Stomach (tissue), 9 donors: ENCODE measurements around the gene FANK1. TPM values are rescaled to one million over a fixed set of nuclear protein-coding genes. Genes with fewer than 3 reads are reported as not detected.
"Not testable (repeated sequence)": the region's sequence is repeated elsewhere in the genome, so short reads cannot be mapped to it uniquely, and the experiment has no call there.

ENCODE experiments used
- DNase-seq, 2 donors: peaks; one replicate each; pipeline versions ENCODE4 v3.0.0 to v3.0.0-alpha.2; 2013 to 2019
- H3K27ac ChIP-seq, 5 donors: fragments of 200-600 bp in 4 of 5; sonication (generic) in 4 of 5; one replicate each; pipeline ENCODE4 v1.5.1; 2013 to 2019; ENCODE audit warnings: mild to moderate bottlenecking in 1 of 5, moderate library complexity in 1 of 5
- H3K27me3 ChIP-seq, 3 donors: fragments of 200-600 bp; sonication (generic); one replicate each; pipeline ENCODE4 v1.5.1; 2017 to 2019; ENCODE audit warnings: mixed run types in 1 of 3
- H3K36me3 ChIP-seq, 4 donors: fragments of 200-600 bp; sonication (generic); 1 replicate in 3 of 4; 2 replicates in 1 of 4; pipeline ENCODE4 v1.5.1; 2016 to 2019
- H3K4me1 ChIP-seq, 4 donors: fragments of 200-600 bp; sonication (generic); one replicate each; pipeline ENCODE4 v1.5.1; 2016 to 2019
- H3K4me3 ChIP-seq, 4 donors: fragments of 200-600 bp; sonication (generic) in 3 of 4; one replicate each; pipeline ENCODE4 v1.5.1; 2016 to 2019; ENCODE audit warnings: mild to moderate bottlenecking in 1 of 4
- H3K9me3 ChIP-seq, 4 donors: fragments of 200-600 bp; sonication (generic); one replicate each; pipeline ENCODE4 v1.5.1; 2016 to 2019
- CTCF ChIP-seq, 7 experiments: fragments of 450-650 bp in 4 of 7; fragments of 200-600 bp in 3 of 7; sonication (generic) in 3 of 7; IDR thresholded peaks; one replicate each; pipeline ENCODE4 v1.5.1; 2016 to 2019; ENCODE audit warnings: antibody characterized with exemption in 7 of 7, control low read depth in 2 of 7, mild to moderate bottlenecking in 1 of 7
- EP300 ChIP-seq: sonication (generic); formaldehyde crosslinking; IDR thresholded peaks from one replicate; pipeline ENCODE4 v1.6.1; 2017; ENCODE audit warnings: antibody characterized with exemption
- POLR2A ChIP-seq, 4 donors: fragments of 450-650 bp; IDR thresholded peaks; one replicate each; pipeline ENCODE4 v1.6.1; 2016; ENCODE audit warnings: antibody characterized with exemption in 4 of 4, control low read depth in 2 of 4, mild to moderate bottlenecking in 1 of 4, moderate library complexity in 1 of 4
- POLR2AphosphoS5 ChIP-seq, 3 donors: sonication (generic); formaldehyde crosslinking; IDR thresholded peaks; one replicate each; pipeline ENCODE4 v1.6.1; 2016; ENCODE audit warnings: antibody characterized with exemption in 3 of 3
- WGBS, 5 donors: extraction: QIAGEN DNeasy Blood & Tissue Kit in 3 of 5; methylation state at CpG; one replicate each; pipeline versions ENCODE4 v1.1.5 to v1.1.7; 2013 to 2018; 5-methylcytosine and 5-hydroxymethylcytosine counted together
- intact Hi-C: fragments of 100-400 bp; cut with DNase I; formaldehyde crosslinking; loops from one replicate; pipeline ENCODE4 v1.15.1; 2023; ENCODE audit warnings: low total_unique reads
- polyA plus RNA-seq, 3 donors: library from polyadenylated mRNA; stranded (reverse); fragments of 200-250 nt; gene quantifications; one replicate each; pipeline ENCODE4 v1.2.3, GENCODE V29; 2013
- total RNA-seq, 5 donors: library from RNA; depleted of rRNA; stranded (reverse); fragments of >200 nt; gene quantifications; one replicate each; pipeline versions ENCODE4 v1.1.0 to v1.2.3, GENCODE V29; 2014 to 2016
- donor health status: healthy with polysubstance abuse.
- donor health status: Bipolar disorder and iron deficiency.
- donor health status: healthy.

FANK1 gene
- total and polyA plus RNA-seq, 8 donors: 1.6 to 13.3 (median 6.4) TPM

DNA sequence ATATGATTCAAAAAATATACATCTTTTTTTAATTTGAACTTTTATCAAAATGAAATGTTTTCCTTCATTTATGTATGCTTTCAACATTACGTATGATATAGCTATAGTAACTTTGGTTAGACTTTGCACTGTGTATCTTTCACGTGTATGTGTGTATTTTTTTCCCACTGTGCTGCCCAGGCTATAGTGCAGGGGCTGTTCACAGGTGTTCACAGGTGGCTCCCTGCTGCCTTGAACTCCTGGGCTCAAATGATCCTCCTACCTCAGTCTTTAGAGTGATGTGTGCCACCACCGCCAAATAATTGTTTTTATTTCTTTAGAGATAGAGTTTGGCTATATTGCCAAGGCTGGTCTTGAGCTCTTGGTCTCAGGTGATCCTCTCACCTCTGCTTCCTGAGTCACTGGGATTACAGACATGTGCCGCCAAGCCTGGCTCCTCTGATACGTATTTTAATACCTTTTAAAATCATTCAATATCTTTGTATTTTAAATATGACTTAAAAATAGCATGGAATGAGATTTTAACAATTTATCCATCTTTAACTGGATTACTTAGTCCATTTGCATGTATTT, 29.0 kb downstream of the FANK1 start:
- H3K4me3 ChIP-seq: no peak overlapping the region
- H3K27ac ChIP-seq: no peak overlapping the region
- H3K4me1 ChIP-seq: no peaks in the 10 kb centered on the region
- H3K36me3 ChIP-seq: no peaks in the 10 kb centered on the region
- DNase-seq: no peak
- intact Hi-C loops: no loop called here
- no peaks in the 10 kb centered on the region for H3K27me3 ChIP-seq
- H3K9me3 ChIP-seq: no peaks in the 10 kb centered on the region
- TF ChIP-seq POLR2A (IDR thresholded peaks at IDR 0.05) (no peak), CTCF (IDR thresholded peaks at IDR 0.05) (no peak), EP300 (no peak), POLR2AphosphoS5 (IDR thresholded peaks at IDR 0.05) (no peak)
- whole genome bisulfite sequencing, 5 donors: 57 to 75% (median 65%) methylated on average over 5 of the region's 5 CpGs

DNA sequence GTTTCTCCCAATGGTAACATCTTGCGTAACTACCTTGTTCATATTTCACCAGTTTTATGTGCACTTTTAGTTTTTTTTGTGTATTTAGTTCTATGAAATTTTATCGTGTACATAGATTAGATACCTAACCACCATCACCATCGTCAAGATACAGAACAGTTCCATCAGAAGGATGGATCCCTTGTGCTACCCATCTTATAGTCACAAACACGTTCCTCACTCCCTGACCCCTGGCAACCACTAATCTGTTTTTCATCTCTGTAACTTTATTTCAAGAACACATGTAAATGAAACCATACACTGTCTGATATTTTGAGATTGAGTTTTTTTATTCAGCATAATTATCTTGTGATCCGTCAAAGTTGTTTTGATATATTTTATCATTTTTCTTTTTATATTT, 29.9 kb downstream of the FANK1 start:
- DNase-seq: no peak
- Histone ChIP-seq H3K36me3 (no peaks in the 10 kb centered on the region), H3K27ac (no peak overlapping the region), H3K4me1 (no peaks in the 10 kb centered on the region), H3K9me3 (no peaks in the 10 kb centered on the region), H3K27me3 (no peaks in the 10 kb centered on the region), H3K4me3 (no peak overlapping the region)
- TF ChIP-seq CTCF (IDR thresholded peaks at IDR 0.05) (no peak), POLR2AphosphoS5 (IDR thresholded peaks at IDR 0.05) (no peak), POLR2A (IDR thresholded peaks at IDR 0.05) (no peak), EP300 (no peak)
- intact Hi-C loops: no loop called here
- 54 to 62% (median 57%) methylated on average over 5 of the region's 5 CpGs for WGBS, 5 donors

GRCh38 chr10:125927265-125927664, 30.9 kb downstream of the FANK1 start:
- H3K4me1 ChIP-seq, H3K36me3 ChIP-seq, H3K27me3 ChIP-seq, H3K9me3 ChIP-seq, H3K27ac ChIP-seq, intact Hi-C loops, DNase-seq, H3K4me3 ChIP-seq: not testable (repeated sequence)
- WGBS, 5 donors: 69 to 87% (median 82%) methylated on average over 5 of the region's 5 CpGs

DNA sequence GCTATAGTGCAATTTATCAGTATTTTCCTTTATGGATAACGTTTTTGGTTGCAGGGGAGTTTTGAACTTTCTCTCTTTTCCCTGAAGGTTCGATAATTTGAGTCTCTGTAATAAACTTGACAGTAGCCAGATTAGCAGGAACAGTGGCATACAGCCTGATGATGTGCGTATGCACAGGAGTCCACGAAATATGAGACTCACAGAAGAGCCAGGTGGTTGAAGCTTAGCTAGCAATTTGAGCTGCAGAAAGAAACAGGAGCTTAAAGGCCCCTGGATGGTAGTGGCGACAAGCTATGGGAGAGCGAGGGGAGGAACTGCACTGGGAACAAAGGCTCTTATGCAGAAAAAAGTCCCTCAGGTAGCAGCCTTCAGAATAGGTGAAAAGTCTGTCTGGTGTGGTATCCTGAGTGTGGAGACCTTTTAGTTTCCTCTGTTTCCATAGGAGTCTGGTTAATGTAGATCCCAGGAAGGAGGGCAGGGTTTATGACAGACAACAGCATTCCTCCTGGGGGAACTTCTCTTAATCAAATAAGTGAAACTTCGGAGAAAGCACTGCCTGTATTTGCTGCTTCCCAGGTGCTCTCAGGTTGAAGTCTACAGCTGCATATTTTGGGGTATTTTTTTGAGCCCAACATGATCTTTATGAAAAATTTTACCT, 32.7 kb downstream of the FANK1 start:
- H3K27me3 ChIP-seq: no peaks in the 10 kb centered on the region
- TF ChIP-seq EP300 (no peak), POLR2AphosphoS5 (IDR thresholded peaks at IDR 0.05) (no peak), CTCF (IDR thresholded peaks at IDR 0.05) (no peak), POLR2A (IDR thresholded peaks at IDR 0.05) (no peak)
- no peak for DNase-seq
- WGBS, 5 donors: 77 to 85% (median 80%) methylated on average over 7 of the region's 7 CpGs
- no peak overlapping the region for H3K4me3 ChIP-seq
- no peaks in the 10 kb centered on the region for H3K4me1 ChIP-seq
- no peak overlapping the region for H3K27ac ChIP-seq
- H3K36me3 ChIP-seq: no peaks in the 10 kb centered on the region
- no peaks in the 10 kb centered on the region for H3K9me3 ChIP-seq
- intact Hi-C loops: no loop called here

DNA sequence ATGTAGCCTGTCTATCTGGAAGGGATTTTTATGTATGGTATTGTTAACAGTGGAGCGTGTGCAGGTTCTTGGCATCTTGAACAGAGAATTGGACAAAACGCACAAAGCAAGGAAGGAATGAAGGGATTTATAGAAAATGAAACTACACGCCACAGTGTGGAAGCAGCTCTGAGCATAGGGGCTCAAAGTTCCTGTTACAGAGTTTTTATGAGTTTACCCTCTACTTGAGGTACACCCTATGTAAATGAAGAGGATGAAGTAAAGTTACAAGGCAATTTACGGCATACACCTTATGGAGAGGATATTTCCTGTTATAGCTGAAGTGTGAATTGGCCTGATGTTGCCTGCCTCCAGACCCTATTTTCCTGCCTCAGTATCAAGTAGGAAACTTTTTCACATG, 33.3 kb downstream of the FANK1 start:
- no peak for DNase-seq
- no peak overlapping the region for H3K27ac ChIP-seq

More for the DNA sequence above, 33.3 kb downstream of the FANK1 start:
- Histone ChIP-seq H3K9me3 (no peaks in the 10 kb centered on the region), H3K4me3 (no peak overlapping the region), H3K27me3 (no peaks in the 10 kb centered on the region), H3K36me3 (no peaks in the 10 kb centered on the region), H3K4me1 (peaks cover 0 to 6% (median under 1%) of the 10 kb centered on the region in 4 donors)
- TF ChIP-seq EP300 (no peak), POLR2A (IDR thresholded peaks at IDR 0.05) (no peak), CTCF (IDR thresholded peaks at IDR 0.05) (no peak), POLR2AphosphoS5 (IDR thresholded peaks at IDR 0.05) (no peak)
- intact Hi-C loops: no loop called here
- WGBS, 5 donors: 77 to 90% (median 83%) methylated on average over 4 of the region's 4 CpGs
